HG02943 (cell line): ENCODE measurements around the gene PARP15.
"Not testable (repeated sequence)": the region's sequence is repeated elsewhere in the genome, so short reads cannot be mapped to it uniquely, and the experiment has no call there.

ENCODE experiments used
- ATAC-seq: cut with Tn5 transposase; IDR thresholded peaks from one replicate; pipeline ENCODE4 v1.9.1; 2021; ENCODE audit warnings: mild to moderate bottlenecking, low read depth, moderate library complexity; ENCODE audit not compliant: unreplicated experiment

PARP15 gene

GRCh38 chr3:122612696-122613095 is 35.2 kb downstream of the PARP15 start:
- ATAC-seq, result no peak

- ATAC-seq, result no peak
Measured at GRCh38 chr3:122615303-122615702, 37.9 kb downstream of the PARP15 start.

- no peak for ATAC-seq
Measured at GRCh38 chr3:122618614-122619013, 41.2 kb downstream of the PARP15 start.

- no peak for ATAC-seq
Measured at GRCh38 chr3:122619040-122619439, 41.6 kb downstream of the PARP15 start.

- ATAC-seq, result no peak
Measured at GRCh38 chr3:122620399-122620798, 42.9 kb downstream of the PARP15 start.

- no peak for ATAC-seq
Measured at GRCh38 chr3:122621112-122621511, 43.7 kb downstream of the PARP15 start.

- no peak for ATAC-seq
Measured at GRCh38 chr3:122623031-122623829, 45.8 kb downstream of the PARP15 start.

GRCh38 chr3:122626515-122627180 is 49.2 kb downstream of the PARP15 start:
- no peak for ATAC-seq

- ATAC-seq, result no peak
Measured at GRCh38 chr3:122627301-122627700, 49.9 kb downstream of the PARP15 start.

GRCh38 chr3:122628567-122628966 is 51.1 kb downstream of the PARP15 start:
- no peak for ATAC-seq

- ATAC-seq, result no peak
Measured at GRCh38 chr3:122629763-122630162, 52.3 kb downstream of the PARP15 start.

- ATAC-seq, result no peak
Measured at GRCh38 chr3:122635789-122636188, 58.3 kb downstream of the PARP15 start.

GRCh38 chr3:122636697-122637096 is 59.2 kb downstream of the PARP15 start:
- no peak for ATAC-seq

GRCh38 chr3:122640437-122640999 is 63.1 kb downstream of the PARP15 start:
- ATAC-seq, result no peak

GRCh38 chr3:122642935-122643334 is 65.5 kb downstream of the PARP15 start:
- ATAC-seq, result no peak

- ATAC-seq, result no peak
Measured at GRCh38 chr3:122646146-122646988, 68.9 kb downstream of the PARP15 start.

- ATAC-seq, result not testable (repeated sequence)
Measured at GRCh38 chr3:122651233-122651907, 73.9 kb downstream of the PARP15 start.

- not testable (repeated sequence) for ATAC-seq
Measured at GRCh38 chr3:122651962-122652361, 74.5 kb downstream of the PARP15 start.

GRCh38 chr3:122658336-122658735 is 80.9 kb downstream of the PARP15 start:
- ATAC-seq, result not testable (repeated sequence)

- ATAC-seq, result no peak
Measured at GRCh38 chr3:122660297-122660974, 83.0 kb downstream of the PARP15 start.
